ENCODE results near the gene CCDC152.
"Not testable (repeated sequence)": the region's sequence is repeated elsewhere in the genome, so short reads cannot be mapped to it uniquely, and the experiment has no call there.

Gene CCDC152, protein sequence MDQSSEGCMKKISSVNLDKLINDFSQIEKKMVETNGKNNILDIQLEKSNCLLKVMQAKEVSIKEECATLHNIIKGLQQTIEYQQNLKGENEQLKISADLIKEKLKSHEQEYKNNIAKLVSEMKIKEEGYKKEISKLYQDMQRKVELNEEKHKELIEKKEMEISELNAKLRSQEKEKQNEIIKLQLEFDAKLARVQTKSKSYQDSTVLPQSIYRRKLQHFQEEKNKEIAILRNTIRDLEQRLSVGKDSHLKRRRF

GRCh38 chr5:42756606-42757601 lies at the start of gene CCDC152:
Gene CCDC152, plus strand, starts transcription at chr5:42756818. Its CDS starts 2,304 bp downstream, at chr5:42759122.
- intact Hi-C loops (cut with DNase I) = no loop called here
- peak; percentile 10 to 90 (median 36) for DNase-seq

- intact Hi-C loops (cut with DNase I) = no loop called here
- no peak for DNase-seq
Measured at GRCh38 chr5:42715785-42716184, 40.8 kb upstream of the CCDC152 start.

GRCh38 chr5:42718591-42718990 lies 38.0 kb upstream of the CCDC152 start:
- intact Hi-C loops (cut with DNase I) = no loop called here
- no peak for DNase-seq

- peak in 1 of 10 donors; percentile 28 for DNase-seq
- intact Hi-C loops (cut with DNase I) = no loop called here
Measured at GRCh38 chr5:42719034-42719433, 37.6 kb upstream of the CCDC152 start.

GRCh38 chr5:42720251-42720650 lies 36.4 kb upstream of the CCDC152 start:
- intact Hi-C loops (cut with DNase I) = no loop called here

GRCh38 chr5:42721484-42721883 lies 35.1 kb upstream of the CCDC152 start:
- intact Hi-C loops (cut with DNase I) = no loop called here
- DNase-seq = no peak

More at GRCh38 chr5:42720251-42720650, 36.4 kb upstream of the CCDC152 start:
- no peak for DNase-seq

- DNase-seq; intact Hi-C loops (cut with DNase I): not testable (repeated sequence)
Measured at GRCh38 chr5:42734531-42735058, 22.0 kb upstream of the CCDC152 start.

GRCh38 chr5:42740920-42741319 lies 15.7 kb upstream of the CCDC152 start:
- intact Hi-C loops (cut with DNase I) = no loop called here
- DNase-seq = no peak

GRCh38 chr5:42745426-42745825 lies 11.2 kb upstream of the CCDC152 start:
- intact Hi-C loops (cut with DNase I) = loop anchor here (5.0 kb wide), 1 partner anchor 142 kb away; no protein-coding TSS in a partner anchor
- peak in 1 of 10 donors; percentile 38 for DNase-seq

- intact Hi-C loops (cut with DNase I) = loop anchor here (5.0 kb wide), 1 partner anchor 141 kb away; no protein-coding TSS in a partner anchor
Measured at GRCh38 chr5:42745856-42746255, 10.8 kb upstream of the CCDC152 start.

DNA sequence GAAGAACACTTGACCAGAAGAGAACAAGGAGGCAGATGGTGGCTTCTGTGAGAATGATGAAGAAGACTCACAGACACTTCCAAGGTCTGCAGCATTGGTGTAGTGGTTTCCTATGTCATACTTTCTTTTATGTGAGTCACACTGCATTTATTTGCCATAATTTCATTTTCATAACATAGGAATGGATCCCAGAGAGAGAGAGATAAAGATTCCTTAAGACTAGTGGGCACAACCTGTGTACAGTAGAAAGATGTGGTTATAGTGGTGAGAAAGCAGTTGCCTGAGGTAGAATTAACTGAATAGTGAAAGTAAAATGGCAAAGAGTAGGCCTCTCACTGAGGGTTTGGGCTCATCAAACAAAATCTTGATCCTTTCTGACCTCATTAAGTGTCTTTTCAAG lies 7.6 kb upstream of the CCDC152 start:
- DNase-seq = no peak
- intact Hi-C loops (cut with DNase I) = loop anchor here (5.0 kb wide), 1 partner anchor 138 kb away; no protein-coding TSS in a partner anchor

More at GRCh38 chr5:42745856-42746255, 10.8 kb upstream of the CCDC152 start:
- no peak for DNase-seq

DNA sequence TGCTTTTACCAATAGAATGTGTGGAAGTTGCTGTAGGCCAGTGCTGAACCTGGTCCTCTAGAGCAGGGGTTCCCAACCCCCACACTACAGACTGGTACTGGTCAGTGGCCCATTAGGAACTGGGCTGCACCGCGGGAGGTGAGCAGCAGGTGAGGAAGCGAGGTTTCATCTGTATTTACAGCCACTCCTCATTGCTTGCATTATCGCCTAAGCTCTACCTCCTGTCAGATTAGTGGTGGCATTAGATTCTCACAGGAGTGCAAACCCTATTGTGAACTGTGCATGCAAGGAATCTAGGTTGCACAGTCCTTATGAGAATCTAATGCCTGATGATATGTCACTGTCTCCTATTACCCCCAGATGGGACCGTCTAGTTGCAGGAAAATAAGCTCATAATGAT lies 6.1 kb upstream of the CCDC152 start:
- DNase-seq = no peak
- intact Hi-C loops (cut with DNase I) = no loop called here

DNA sequence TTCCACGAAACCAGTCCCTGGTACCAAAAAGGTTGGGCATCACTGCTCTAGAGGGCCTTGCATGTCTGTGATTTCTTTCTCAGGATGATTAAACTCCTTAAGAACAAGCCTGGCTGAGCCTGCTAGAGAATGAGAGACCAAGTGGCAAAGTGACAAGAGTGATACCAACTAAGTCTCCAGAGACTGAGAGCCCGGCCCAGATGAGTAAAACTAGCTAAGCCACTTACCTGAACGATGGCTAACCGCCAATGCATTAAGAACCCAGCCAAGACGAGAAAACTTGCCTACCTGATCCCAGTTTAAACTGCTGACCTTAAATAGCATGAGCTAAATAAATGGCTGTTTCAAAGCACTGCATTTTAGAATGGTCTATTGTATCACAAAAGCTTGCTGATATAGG lies 5.6 kb upstream of the CCDC152 start:
- intact Hi-C loops (cut with DNase I) = no loop called here
- DNase-seq = no peak

GRCh38 chr5:42753099-42753498 lies 3.5 kb upstream of the CCDC152 start:
- no peak for DNase-seq
- intact Hi-C loops (cut with DNase I) = no loop called here

GRCh38 chr5:42759456-42759855 lies 2.8 kb downstream of the CCDC152 start:
- DNase-seq = no peak
- intact Hi-C loops (cut with DNase I) = no loop called here

DNA sequence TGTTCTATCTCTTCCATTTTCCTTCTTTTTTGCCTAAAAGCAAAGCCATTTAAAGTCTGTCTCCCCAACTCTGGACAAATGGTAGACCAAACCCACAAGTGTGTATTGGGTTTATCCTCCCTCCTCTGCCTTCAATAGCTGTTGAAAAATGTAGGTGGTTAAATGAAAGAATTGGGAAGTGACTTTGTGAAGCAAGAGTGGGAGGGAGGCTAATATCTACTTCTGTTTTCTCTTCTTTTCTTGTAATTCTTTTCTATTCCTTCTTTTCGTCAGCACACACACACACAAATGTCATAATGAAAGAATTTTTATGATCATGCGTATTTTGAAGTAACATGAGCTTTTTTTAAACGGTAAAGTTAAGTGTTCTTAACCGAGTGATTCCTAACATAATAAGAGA lies 3.8 kb downstream of the CCDC152 start:
- intact Hi-C loops (cut with DNase I) = no loop called here
- DNase-seq = no peak

DNA sequence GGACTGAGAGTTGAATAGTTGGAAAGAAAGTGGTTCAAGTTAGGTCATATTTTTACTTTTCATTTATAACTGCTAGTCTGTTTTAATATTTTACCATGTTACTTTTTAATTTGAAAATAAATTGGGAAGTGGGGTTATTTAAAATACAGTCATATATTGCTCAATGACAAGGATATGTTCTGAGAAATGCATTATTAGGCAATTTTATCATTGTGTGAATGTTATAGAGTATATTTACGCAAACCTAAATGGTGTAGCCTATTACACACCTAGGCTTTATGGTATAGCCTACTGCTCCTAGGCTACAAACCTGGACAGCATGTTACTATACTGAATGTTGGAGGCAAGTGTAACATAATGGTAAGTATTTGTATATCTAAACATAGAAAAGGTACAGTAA lies 5.2 kb downstream of the CCDC152 start:
- no peak for DNase-seq
- intact Hi-C loops (cut with DNase I) = no loop called here

DNA sequence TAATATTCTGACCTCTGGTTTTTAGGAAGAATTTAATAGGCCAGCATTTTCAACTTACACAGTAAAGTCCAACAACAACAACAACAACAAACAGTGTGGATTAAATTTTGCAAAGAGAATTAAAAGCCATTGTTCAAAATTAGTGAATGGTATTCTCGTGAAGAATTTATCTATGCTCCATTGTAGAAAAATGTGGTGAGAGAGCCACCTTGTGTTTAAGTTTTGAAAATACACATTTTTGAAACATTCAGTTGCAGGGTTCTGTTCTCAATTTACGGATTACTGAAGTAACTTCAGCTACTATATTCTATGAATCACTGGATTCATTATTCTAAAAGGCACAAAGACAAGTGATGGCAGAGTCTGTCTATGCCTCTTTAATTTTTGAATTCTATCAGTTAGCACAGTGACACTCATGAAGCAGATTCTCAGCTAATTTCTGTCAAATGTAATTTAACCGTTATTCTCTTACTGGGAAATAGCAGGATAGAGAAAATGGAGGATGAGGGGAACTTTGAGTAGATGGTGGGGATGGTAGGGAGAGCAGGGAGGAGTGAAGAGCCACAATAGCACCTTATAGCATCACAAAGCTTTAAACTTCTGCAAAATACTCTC lies 11.0 kb downstream of the CCDC152 start:
- intact Hi-C loops (cut with DNase I) = loop anchor here (2.0 kb wide), 2 partner anchors 345 to 911 kb away; partner anchors contain the start of gene GHR
- DNase-seq = no peak

GRCh38 chr5:42768106-42768504 lies 11.5 kb downstream of the CCDC152 start:
- intact Hi-C loops (cut with DNase I) = no loop called here
- DNase-seq = no peak

- intact Hi-C loops (cut with DNase I) = no loop called here
- DNase-seq = no peak
Measured at GRCh38 chr5:42770003-42770402, 13.4 kb downstream of the CCDC152 start.

All from posterior cingulate gyrus (tissue), 11 donors.